ENCODE data around the gene RAB11A.

Gene RAB11A

GRCh38 chr15:65885668-65886218 lies 16.5 kb downstream of the RAB11A start:
- no peak for DNase-seq (ENCODE audit: low read depth, low spot score)

- no peak for DNase-seq (ENCODE audit: low read depth, low spot score)
These were observed 18.3 kb downstream of the RAB11A start for GRCh38 chr15:65887565-65887964.

DNA sequence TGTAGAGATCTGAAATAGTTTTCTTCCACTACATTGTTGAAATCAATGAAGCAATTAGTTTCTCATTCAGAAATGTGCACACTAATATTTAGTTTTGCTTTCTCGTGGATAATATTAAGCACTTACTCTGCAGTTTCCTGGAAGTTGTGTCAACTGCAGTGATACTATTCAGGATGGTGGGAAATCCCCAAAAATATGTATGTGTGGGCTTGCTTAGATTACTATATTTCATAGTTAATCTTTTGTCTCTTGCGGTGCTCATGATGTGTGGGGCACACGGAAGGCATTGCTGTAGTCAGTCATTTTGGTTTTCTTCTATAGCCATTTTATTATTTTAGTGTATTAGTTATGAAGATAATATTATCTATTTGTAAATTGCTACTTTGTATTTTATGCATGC lies 19.7 kb downstream of the RAB11A start:
- no peak for DNase-seq (ENCODE audit: low read depth, low spot score)

DNA sequence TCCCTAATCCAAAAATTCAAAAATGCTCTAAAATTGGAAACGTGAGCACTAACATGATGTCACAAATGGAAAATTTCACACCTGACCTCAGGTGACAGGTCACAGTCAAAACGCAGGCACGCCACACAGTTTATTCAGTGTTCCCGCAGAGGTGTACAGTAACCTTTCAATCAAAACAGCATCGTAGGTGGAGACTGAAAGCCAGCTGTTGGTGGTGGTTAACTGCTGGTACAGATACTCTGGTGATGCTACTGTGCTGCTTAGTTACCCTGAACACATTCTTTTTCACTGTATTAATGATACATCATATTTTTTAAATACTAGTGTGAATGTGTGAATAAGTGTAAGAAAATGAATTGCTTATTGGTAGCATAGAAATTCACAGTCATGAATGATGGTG lies 23.8 kb downstream of the RAB11A start:
- DNase-seq (ENCODE audit: low read depth, low spot score): no peak

GRCh38 chr15:65896236-65896635 lies 26.9 kb downstream of the RAB11A start:
- no peak for DNase-seq (ENCODE audit: low read depth, low spot score)

- no peak for DNase-seq (ENCODE audit: low read depth, low spot score)
These were observed 31.2 kb downstream of the RAB11A start for GRCh38 chr15:65900488-65900887.

GRCh38 chr15:65901336-65901735 lies 32.0 kb downstream of the RAB11A start:
- no peak for DNase-seq (ENCODE audit: low read depth, low spot score)

DNA sequence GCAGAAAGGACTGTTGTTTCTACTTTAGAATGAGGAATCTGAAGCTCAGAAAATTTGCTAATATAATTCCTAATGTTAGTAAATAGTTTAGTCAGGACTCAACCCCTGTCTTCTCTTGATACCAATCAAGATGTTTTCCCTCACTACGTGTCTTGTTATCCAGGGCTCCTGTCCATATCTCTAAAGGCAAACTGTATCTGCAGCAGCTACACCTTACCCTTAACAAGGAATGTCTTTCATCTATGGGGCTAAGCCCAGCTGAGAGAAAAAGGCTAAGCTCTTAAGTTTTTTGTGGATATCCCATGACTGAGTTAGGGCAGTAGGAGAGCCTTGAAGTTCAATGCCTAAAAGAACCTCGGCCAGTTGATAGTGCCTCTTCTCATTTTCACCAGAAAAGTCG lies 32.5 kb downstream of the RAB11A start:
- no peak for DNase-seq (ENCODE audit: low read depth, low spot score)

GRCh38 chr15:65902373-65902772 lies 33.1 kb downstream of the RAB11A start:
- no peak for DNase-seq (ENCODE audit: low read depth, low spot score)

- no peak for DNase-seq (ENCODE audit: low read depth, low spot score)
These were observed 34.2 kb downstream of the RAB11A start for GRCh38 chr15:65903296-65904073.

DNA sequence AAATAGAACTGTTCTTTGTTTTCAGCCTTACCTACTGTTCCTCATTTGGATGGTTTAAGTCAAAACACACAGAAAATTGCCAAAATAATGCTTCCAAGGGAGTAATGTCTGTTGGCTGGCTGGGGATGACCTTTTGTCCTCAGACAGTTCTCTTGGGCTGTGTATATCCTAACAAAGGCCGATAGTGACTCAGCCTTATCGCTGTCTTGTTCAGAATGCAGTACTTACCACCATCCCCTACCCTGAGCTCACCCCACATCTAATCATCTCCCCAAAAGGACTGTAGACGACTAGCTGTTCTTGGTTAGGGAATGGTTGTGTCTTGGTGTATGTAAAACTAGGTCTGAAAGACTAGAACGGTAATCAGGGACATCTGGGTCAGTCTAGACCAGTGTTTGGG lies 35.0 kb downstream of the RAB11A start:
- DNase-seq (ENCODE audit: low read depth, low spot score): no peak

GRCh38 chr15:65906396-65906795 lies 37.1 kb downstream of the RAB11A start:
- DNase-seq (ENCODE audit: low read depth, low spot score): no peak

DNA sequence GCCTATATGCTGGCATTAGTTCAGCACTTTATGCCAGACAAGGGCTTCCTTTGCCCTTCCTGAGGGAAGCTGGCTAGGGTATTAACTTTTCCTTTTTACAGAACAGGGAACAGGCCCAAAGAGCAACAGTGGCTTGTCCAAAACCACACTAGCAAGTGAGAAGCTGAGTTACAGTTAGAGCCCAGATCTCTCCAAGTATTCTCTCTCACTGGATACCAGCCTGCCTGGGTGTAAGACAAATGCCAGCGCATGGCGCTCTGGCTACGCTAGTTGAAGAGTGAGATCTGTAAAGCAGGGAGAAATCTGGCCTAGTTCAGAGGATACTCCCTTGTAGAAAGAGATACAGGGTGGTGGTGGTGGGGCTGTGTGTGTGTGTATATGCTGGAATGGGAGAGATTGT lies 38.4 kb downstream of the RAB11A start:
- DNase-seq (ENCODE audit: low read depth, low spot score): no peak

GRCh38 chr15:65908876-65909275 lies 39.6 kb downstream of the RAB11A start:
- DNase-seq (ENCODE audit: low read depth, low spot score): no peak

DNA sequence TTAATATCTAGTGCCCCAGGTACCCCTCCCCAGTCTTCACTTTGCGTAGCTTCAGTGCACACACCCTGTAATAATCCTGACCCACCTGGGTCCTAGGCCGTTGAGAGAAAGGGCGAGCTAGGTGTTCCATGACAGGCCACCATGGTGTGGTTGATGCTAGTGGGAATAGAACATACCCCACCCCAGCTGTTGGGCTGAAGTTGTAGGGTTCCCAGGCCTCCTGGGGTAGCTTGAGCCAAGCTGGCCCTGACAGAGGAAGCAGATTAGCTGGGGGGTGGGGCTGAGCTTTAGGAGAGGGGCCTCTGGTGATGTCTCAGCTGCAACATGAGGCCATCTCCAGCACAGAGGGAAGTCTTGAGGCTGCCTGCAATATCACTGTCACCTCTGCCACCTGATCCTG lies 40.5 kb downstream of the RAB11A start:
- DNase-seq (ENCODE audit: low read depth, low spot score): no peak

GRCh38 chr15:65910341-65910740 lies 41.0 kb downstream of the RAB11A start:
- DNase-seq (ENCODE audit: low read depth, low spot score): no peak

- no peak for DNase-seq (ENCODE audit: low read depth, low spot score)
These were observed 42.9 kb downstream of the RAB11A start for GRCh38 chr15:65912235-65912634.

DNA sequence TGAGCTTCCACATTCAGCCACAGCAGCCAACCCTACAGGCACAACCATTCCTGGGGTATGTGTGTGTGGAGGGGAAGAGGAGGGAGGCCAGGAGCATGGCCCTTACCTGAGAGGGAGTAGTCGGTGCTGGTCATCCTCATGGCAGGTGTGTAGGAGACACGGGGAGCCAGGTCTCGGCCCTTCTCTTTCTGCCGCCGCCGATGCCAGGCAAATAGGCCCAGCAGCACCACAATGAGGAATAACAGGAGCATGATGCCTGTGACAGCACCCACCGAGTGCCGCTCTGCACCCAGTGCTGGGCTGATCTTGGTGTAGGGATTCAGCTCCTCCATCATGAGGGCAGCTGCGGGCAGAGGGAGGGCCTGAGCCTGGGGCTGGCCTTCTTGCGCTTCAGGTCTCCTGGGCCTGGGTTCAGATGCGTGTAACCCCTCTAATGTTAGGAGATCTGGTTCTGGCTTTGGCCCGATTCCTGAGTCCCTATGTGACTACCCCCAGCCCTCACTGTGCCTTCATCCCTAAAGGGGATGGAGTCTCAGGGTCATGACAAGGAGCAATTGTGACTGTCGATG lies 44.4 kb downstream of the RAB11A start:
- no peak for DNase-seq (ENCODE audit: low read depth, low spot score)

DNA sequence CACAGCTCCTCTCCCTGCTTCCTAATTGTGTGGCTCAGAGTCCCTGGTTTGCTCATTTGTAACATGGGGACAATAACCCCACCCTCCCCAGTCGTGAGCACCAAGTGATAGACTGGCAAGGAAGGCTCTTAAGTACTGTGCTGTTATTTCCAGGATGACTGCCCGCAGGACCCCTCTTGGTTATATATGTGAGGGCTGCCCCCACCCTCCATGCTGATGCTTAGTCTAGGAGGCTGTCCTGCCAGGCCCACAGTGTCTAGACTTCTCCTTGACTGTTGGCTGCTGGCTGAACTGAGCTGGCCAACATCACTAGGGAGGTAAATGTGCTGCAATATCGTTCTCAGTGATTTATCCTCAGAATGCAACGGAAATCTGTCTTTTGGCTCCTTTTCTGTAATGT lies 45.1 kb downstream of the RAB11A start:
- no peak for DNase-seq (ENCODE audit: low read depth, low spot score)

- no peak for DNase-seq (ENCODE audit: low read depth, low spot score)
These were observed 46.0 kb downstream of the RAB11A start for GRCh38 chr15:65914981-65915925.

- no peak for DNase-seq (ENCODE audit: low read depth, low spot score)
These were observed 46.9 kb downstream of the RAB11A start for GRCh38 chr15:65916041-65916663.

All from brain pericyte (primary cell).